ENCODE data around the gene DPP6. TPM values are rescaled to one million over a fixed set of nuclear protein-coding genes. Genes with fewer than 3 reads are reported as not detected.

Gene DPP6
- total and polyA plus RNA-seq, 9 of the 15 experiments (the other 6 are each of a cell fraction or from before 2014, with no cell fraction given) = not detected

- TF ChIP-seq CHD7 (IDR thresholded peaks at IDR 0.05; ENCODE audit: low read depth, low read length) = no peak
- no peak for TF ChIP-seq ZNF77 (CRISPR knock-in tag; IDR thresholded peaks at IDR 0.05)
- no peak for TF ChIP-seq RHOXF2B (CRISPR knock-in tag; conservative IDR thresholded peaks at IDR 0.05)
- peak; percentile 94 for TF ChIP-seq CREM (IDR thresholded peaks at IDR 0.05; ENCODE audit: low read depth)
- no peak for TF ChIP-seq BACH1 (tag; IDR thresholded peaks at IDR 0.05)
- no peak for TF ChIP-seq PTRF (tag; IDR thresholded peaks at IDR 0.05)
- TF ChIP-seq, protein P1, sequence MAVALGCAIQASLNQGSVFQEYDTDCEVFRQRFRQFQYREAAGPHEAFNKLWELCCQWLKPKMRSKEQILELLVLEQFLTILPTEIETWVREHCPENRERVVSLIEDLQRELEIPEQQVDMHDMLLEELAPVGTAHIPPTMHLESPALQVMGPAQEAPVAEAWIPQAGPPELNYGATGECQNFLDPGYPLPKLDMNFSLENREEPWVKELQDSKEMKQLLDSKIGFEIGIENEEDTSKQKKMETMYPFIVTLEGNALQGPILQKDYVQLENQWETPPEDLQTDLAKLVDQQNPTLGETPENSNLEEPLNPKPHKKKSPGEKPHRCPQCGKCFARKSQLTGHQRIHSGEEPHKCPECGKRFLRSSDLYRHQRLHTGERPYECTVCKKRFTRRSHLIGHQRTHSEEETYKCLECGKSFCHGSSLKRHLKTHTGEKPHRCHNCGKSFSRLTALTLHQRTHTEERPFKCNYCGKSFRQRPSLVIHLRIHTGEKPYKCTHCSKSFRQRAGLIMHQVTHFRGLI (CRISPR knock-in tag; IDR thresholded peaks at IDR 0.05) = no peak
- TF ChIP-seq THRAP3 (IDR thresholded peaks at IDR 0.05; ENCODE audit: borderline replicate concordance) = no peak
- TF ChIP-seq MTA1 (IDR thresholded peaks at IDR 0.05; ENCODE audit: borderline replicate concordance) = 0 out of 2 replicates have a peak, but pooled peaks have one; percentile 23
- no peak for TF ChIP-seq ELF2 (CRISPR knock-in tag; IDR thresholded peaks at IDR 0.05)
- no peak for TF ChIP-seq ZNF766 (CRISPR knock-in tag; conservative IDR thresholded peaks at IDR 0.05)
- TF ChIP-seq MIER1 (IDR thresholded peaks at IDR 0.05; ENCODE audit: low read depth) = no peak
- TF ChIP-seq CEBPB (tag; IDR thresholded peaks at IDR 0.05) = no peak
- TF ChIP-seq ZNF140 (CRISPR knock-in tag; IDR thresholded peaks at IDR 0.05) = no peak
- TF ChIP-seq GABPA (tag; conservative IDR thresholded peaks at IDR 0.05; ENCODE audit: low read depth) = no peak
- no peak for TF ChIP-seq ZNF551 (CRISPR knock-in tag; IDR thresholded peaks at IDR 0.05)
Observed at GRCh38 chr7:154817224-154817896, 765.2 kb downstream of the DPP6 start (continued).
